ENCODE data around the gene CACNA2D4.

- TF ChIP-seq CTCF (IDR thresholded peaks at IDR 0.05) (no peak), POLR2A (IDR thresholded peaks at IDR 0.05) (no peak)
Measured at GRCh38 chr12:1880153-1880845, 38.2 kb downstream of the CACNA2D4 start.

Measured in heart left ventricle (tissue), 13 donors.